HepG2 (cell line): Measurements from ENCODE around the gene FDPS. TPM values are rescaled to one million over a fixed set of nuclear protein-coding genes. Genes with fewer than 3 reads are reported as not detected.

Source experiments
- CENPX ChIP-seq: sonication (generic); formaldehyde crosslinking; IDR thresholded peaks from 2 replicates; pipeline ENCODE4 v1.9.0; 2021; ENCODE audit warnings: mild to moderate bottlenecking, missing genetic modification reagents, moderate library complexity
- EED ChIP-seq: sonication (generic); formaldehyde crosslinking; IDR thresholded peaks from 2 replicates; pipeline ENCODE4 v1.5.0; 2020; ENCODE audit warnings: mild to moderate bottlenecking, missing genetic modification reagents
- EP300 ChIP-seq, 3 experiments: sonication (generic) in 1 of 3; formaldehyde crosslinking in 1 of 3; IDR thresholded peaks; 2 replicates each; pipeline versions ENCODE4 v1.5.1 to v1.6.1; 2011 to 2020; ENCODE audit warnings: low read depth in 2 of 3, low read length in 2 of 3, borderline replicate concordance in 1 of 3, improper control_type of control experiment in 1 of 3, mild to moderate bottlenecking in 1 of 3, missing genetic modification reagents in 1 of 3, moderate library complexity in 1 of 3
- ERF ChIP-seq: IDR thresholded peaks from 2 replicates; pipeline ENCODE4 v1.6.1; 2018; ENCODE audit warnings: missing biosample characterization, missing genetic modification reagents
- ETV6 ChIP-seq: sonication (generic); formaldehyde crosslinking; conservative IDR thresholded peaks from 2 replicates; pipeline ENCODE4 v1.4.0; 2020; ENCODE audit warnings: missing genetic modification reagents
- FOXP1 ChIP-seq, 2 experiments: fragments of 450-650 bp in 1 of 2; IDR thresholded peaks; 2 replicates each; pipeline ENCODE4 v1.6.1; 2017 to 2018; ENCODE audit warnings: antibody characterized with exemption in 1 of 2
- GLI4 ChIP-seq: sonication (generic); formaldehyde crosslinking; IDR thresholded peaks from 2 replicates; pipeline ENCODE4 v1.5.1; 2020; ENCODE audit warnings: missing genetic modification reagents, mild to moderate bottlenecking, moderate library complexity, borderline replicate concordance
- HIVEP1 ChIP-seq: sonication (generic); formaldehyde crosslinking; IDR thresholded peaks from 2 replicates; pipeline ENCODE4 v1.4.0; 2020; ENCODE audit warnings: mild to moderate bottlenecking, missing genetic modification reagents
- JUN ChIP-seq: sonication (generic); formaldehyde crosslinking; IDR thresholded peaks from 2 replicates; pipeline ENCODE4 v1.4.0; 2020; ENCODE audit warnings: mild to moderate bottlenecking, missing genetic modification reagents
- MEIS1 ChIP-seq: sonication (generic); formaldehyde crosslinking; IDR thresholded peaks from 2 replicates; pipeline ENCODE4 v1.9.0; 2021; ENCODE audit warnings: mild to moderate bottlenecking, missing genetic modification reagents, moderate library complexity, borderline replicate concordance
- ONECUT2 ChIP-seq: sonication (generic); formaldehyde crosslinking; IDR thresholded peaks from 2 replicates; pipeline ENCODE4 v1.4.0; 2020; ENCODE audit warnings: missing genetic modification reagents
- RCOR2 ChIP-seq: IDR thresholded peaks from 2 replicates; pipeline ENCODE4 v1.6.1; 2016; ENCODE audit warnings: missing biosample characterization, missing genetic modification reagents
- REL ChIP-seq: sonication (generic); formaldehyde crosslinking; conservative IDR thresholded peaks from 2 replicates; pipeline ENCODE4 v1.8.0; 2022; ENCODE audit warnings: mild to moderate bottlenecking, missing genetic modification reagents, moderate library complexity
- TARDBP ChIP-seq: sonication (generic); formaldehyde crosslinking; IDR thresholded peaks from 2 replicates; pipeline ENCODE4 v1.8.0; 2022; ENCODE audit warnings: mild to moderate bottlenecking, missing genetic modification reagents
- ZFP36L1 ChIP-seq: sonication (generic); formaldehyde crosslinking; IDR thresholded peaks from 2 replicates; pipeline ENCODE4 v1.8.0; 2022; ENCODE audit warnings: mild to moderate bottlenecking, missing genetic modification reagents, moderate library complexity
- ZMAT5 ChIP-seq: sonication (generic); formaldehyde crosslinking; IDR thresholded peaks from 2 replicates; pipeline ENCODE4 v1.5.0; 2020; ENCODE audit warnings: mild to moderate bottlenecking, low read depth, missing genetic modification reagents, borderline replicate concordance
- ZNF317 ChIP-seq: sonication (generic); formaldehyde crosslinking; IDR thresholded peaks from 2 replicates; pipeline ENCODE4 v1.5.0; 2020; ENCODE audit warnings: mild to moderate bottlenecking, missing genetic modification reagents
- ZNF34 ChIP-seq: sonication (generic); formaldehyde crosslinking; IDR thresholded peaks from 2 replicates; pipeline ENCODE4 v1.4.0; 2020; ENCODE audit warnings: mild to moderate bottlenecking, missing genetic modification reagents, borderline replicate concordance
- ZNF414 ChIP-seq: sonication (generic); formaldehyde crosslinking; IDR thresholded peaks from 2 replicates; pipeline ENCODE4 v1.5.0; 2020; ENCODE audit warnings: missing genetic modification reagents
- ZNF451 ChIP-seq: sonication (generic); formaldehyde crosslinking; IDR thresholded peaks from 2 replicates; pipeline ENCODE4 v1.5.0; 2020; ENCODE audit warnings: mild to moderate bottlenecking, missing genetic modification reagents
- ZNF558 ChIP-seq: sonication (generic); formaldehyde crosslinking; IDR thresholded peaks from 2 replicates; pipeline ENCODE4 v1.9.0; 2022; ENCODE audit warnings: mild to moderate bottlenecking, missing genetic modification reagents, borderline replicate concordance
- ZNF614 ChIP-seq: IDR thresholded peaks from 2 replicates; pipeline ENCODE4 v1.6.1; 2018; ENCODE audit warnings: missing biosample characterization, missing genetic modification reagents, inconsistent platforms, borderline replicate concordance
- polyA plus RNA-seq, 8 experiments: library from polyadenylated mRNA; depleted of rRNA in 3 of 8; stranded (reverse) in 7 of 8; unstranded in 1 of 8; fragments of >200 nt; fragmentation: Illumina TruSeq in 4 of 8; extraction: Trizol in 4 of 8; gene quantifications; 2 replicates each; pipeline versions ENCODE4 v1.2.1 to v1.2.3, GENCODE V29; 2011 to 2016; ENCODE audit warnings: low read depth in 4 of 8, missing spikeins in 1 of 8, mixed read lengths in 1 of 8; ENCODE audit not compliant: insufficient read depth in 1 of 8
- total RNA-seq, 5 experiments: library from RNA; depleted of rRNA; stranded (reverse); fragments of >200 nt; fragmentation: Illumina TruSeq; extraction: Trizol; gene quantifications; 2 replicates each; pipeline ENCODE4 v1.2.3, GENCODE V29; 2016; ENCODE audit warnings: low read depth in 1 of 5

Gene FDPS
- total and polyA plus RNA-seq, 2 of the 13 experiments (the other 11 are each of a cell fraction or from before 2014, with no cell fraction given) = 264 to 519 TPM

GRCh38 chr1:155273343-155274245, 35.1 kb upstream of the FDPS start, which contains the start of gene CLK2 (continued):
- TF ChIP-seq MEIS1 (CRISPR knock-in tag) = 0 out of 2 replicates have a peak, but pooled peaks have one; percentile 72
- TF ChIP-seq ONECUT2 (CRISPR knock-in tag) = no peak
- no peak for TF ChIP-seq GLI4 (CRISPR knock-in tag)
- no peak for TF ChIP-seq FOXP1 (IDR thresholded peaks at IDR 0.05)
- 0 out of 2 replicates have a peak, but pooled peaks have one; percentile 25 for TF ChIP-seq FOXP1 (CRISPR knock-in tag; IDR thresholded peaks at IDR 0.05)
- no peak for TF ChIP-seq ZNF414 (CRISPR knock-in tag)
- TF ChIP-seq EP300 (IDR thresholded peaks at IDR 0.05; ENCODE audit: low read depth in 2 of 2, low read length in 2 of 2) = peak in 1 of 2 experiments; percentile 46; a peak in 1 of 4 replicates
- no peak for TF ChIP-seq EP300 (CRISPR knock-in tag; IDR thresholded peaks at IDR 0.05; ENCODE audit: borderline replicate concordance)
- no peak for TF ChIP-seq JUN (CRISPR knock-in tag)
- TF ChIP-seq ZNF451 (CRISPR knock-in tag) = 0 out of 2 replicates have a peak, but pooled peaks have one; percentile 61
- TF ChIP-seq ZNF614 (CRISPR knock-in tag) = peak; percentile 62; the same call in 1 of the 2 replicates
- TF ChIP-seq ERF (CRISPR knock-in tag) = peak; percentile 57; the same call in 1 of the 2 replicates
- no peak for TF ChIP-seq RCOR2 (CRISPR knock-in tag)
- no peak for TF ChIP-seq ZNF317 (CRISPR knock-in tag)
- TF ChIP-seq REL (CRISPR knock-in tag) = peak; percentile 83; the same call in 1 of the 2 replicates
- no peak for TF ChIP-seq EED (CRISPR knock-in tag)
- TF ChIP-seq ZNF558 = no peak
- TF ChIP-seq ZNF34 (CRISPR knock-in tag) = no peak
- TF ChIP-seq CENPX (CRISPR knock-in tag) = no peak
- TF ChIP-seq HIVEP1 (CRISPR knock-in tag) = no peak
- TF ChIP-seq TARDBP (CRISPR knock-in tag) = peak; percentile 88; the same call in 1 of the 2 replicates
- no peak for TF ChIP-seq ETV6 (CRISPR knock-in tag)
- no peak for TF ChIP-seq ZMAT5
- no peak for TF ChIP-seq ZFP36L1 (CRISPR knock-in tag)
